Smooth muscle cell of the brain vasculature (primary cell): ENCODE measurements around the gene AKNAD1.
"Not testable (repeated sequence)": the region's sequence is repeated elsewhere in the genome, so short reads cannot be mapped to it uniquely, and the experiment has no call there.

ENCODE experiments used
- DNase-seq: peaks from one replicate; pipeline ENCODE4 v3.0.0-alpha.2; 2012; ENCODE audit warnings: low read depth, low spot score

The AKNAD1 gene

DNA sequence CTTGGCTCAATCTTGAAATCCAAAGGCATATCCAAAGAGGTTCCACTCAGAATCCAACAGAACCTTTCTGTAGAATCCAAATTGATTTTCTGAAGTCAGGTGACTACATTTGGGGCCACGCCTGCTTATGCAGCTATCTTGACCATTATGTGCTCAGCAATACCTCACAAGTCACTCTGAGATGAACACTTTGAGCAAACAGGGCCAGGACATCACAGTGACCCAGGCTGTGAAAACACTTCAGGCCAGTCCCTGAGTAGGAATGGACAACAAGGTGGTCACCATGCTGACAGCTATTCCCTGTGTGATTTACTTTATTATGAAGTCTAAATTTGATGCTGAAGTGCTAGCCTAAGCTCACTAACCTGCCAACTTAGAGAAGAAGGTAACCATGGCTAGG lies at the start of gene AKNAD1:
Gene AKNAD1, minus strand, starts transcription at position 101 of the 400 bp plus-strand sequence. CDS start 4,430 bp downstream, outside the sequence.
- DNase-seq: no peak

- no peak for DNase-seq
These were observed 44.2 kb upstream of the AKNAD1 start for GRCh38 chr1:108901106-108901505.

DNA sequence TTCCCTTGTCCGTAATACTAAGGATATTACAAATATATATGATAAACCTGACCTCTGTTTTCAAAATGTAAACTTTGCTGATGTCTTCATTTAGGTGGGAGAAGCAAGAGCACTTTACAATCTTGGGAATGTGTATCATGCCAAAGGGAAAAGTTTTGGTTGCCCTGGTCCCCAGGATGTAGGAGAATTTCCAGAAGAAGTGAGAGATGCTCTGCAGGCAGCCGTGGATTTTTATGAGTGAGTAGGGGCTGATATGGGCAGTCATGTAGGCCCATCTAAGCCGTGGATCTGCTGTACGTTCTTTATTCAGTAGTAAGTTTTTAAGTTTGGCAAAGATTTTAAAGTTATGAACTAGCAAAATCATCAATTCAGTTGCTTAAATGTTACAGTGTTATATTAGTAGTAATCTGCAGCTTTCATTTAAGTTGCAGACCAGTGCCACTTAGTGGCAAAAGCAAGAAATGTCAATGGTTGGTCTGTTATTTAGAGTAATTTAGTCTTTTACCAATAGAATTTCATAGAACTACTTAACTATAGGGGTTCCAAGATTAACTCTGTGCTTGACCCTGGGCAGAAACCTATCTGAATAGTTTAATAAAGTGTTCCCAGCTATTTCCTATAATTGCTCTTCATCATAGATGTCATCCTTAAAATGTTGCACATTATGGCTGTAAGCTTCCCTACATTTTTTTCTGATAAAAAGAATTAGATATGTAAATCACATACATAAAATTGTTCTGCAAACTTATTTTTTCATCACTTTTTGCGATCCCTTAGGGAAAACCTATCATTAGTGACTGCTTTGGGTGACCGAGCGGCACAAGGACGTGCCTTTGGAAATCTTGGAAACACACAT lies 41.2 kb upstream of the AKNAD1 start:
- peak; percentile 21 for DNase-seq

DNA sequence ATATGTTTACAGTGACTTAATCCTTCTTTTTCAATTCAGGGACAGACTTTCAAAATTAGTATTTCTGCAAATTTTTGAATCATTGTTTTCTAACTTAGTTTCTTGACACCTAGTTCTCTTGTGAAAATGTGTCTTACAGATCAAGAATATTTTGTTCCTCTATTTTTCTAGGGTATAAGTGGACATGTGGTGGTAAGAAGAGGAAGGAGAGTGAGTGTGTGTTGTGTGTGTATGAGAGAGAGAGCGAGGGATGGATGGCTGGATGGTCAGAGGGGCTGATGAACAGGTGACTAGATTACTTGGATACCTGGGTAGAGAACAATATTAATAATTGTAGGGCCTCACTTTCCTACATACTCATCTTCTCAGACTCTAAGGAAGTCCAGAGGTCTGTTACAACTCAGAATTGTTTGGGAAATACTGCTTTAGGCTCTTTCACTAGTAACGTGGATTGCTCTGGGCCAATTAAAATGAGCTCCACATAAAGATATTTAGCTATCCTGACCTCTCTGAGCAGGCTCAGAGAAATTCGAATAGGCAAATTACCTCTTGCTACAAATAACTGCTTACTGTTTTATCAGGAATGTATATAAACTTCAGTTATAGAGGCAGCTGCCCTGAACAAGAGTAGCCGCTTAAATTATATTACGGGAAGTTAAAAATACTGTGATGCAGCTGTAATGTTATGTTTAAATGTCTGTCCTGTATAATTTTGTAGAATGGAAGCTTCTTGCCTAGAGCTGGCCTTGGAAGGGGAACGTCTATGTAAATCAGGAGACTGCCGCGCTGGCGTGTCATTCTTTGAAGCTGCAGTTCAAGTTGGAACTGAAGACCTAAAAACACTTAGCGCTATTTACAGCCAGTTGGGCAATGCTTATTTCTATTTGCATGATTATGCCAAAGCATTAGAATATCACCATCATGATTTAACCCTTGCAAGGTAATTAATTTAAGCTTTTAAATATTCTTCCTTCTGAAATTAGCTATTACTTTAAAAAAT lies 39.6 kb upstream of the AKNAD1 start:
- no peak for DNase-seq

DNA sequence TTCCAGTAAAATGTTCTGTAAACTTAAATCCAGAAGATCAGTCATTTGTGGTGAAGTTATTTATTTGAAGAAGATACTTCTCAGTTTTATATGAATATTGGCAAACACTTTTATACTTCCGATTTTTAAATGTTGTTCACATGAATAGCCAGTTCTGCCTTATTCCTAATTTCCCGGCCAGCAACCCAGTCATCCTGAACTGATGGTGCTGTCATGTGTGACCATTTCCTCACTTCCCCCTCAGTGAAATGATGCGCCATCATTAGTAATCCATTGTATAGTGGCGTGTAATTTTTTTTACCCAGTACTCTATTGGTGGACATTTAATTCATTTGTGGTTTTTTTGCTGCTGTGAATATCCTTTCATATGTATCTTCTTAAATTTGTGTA lies 36.2 kb upstream of the AKNAD1 start:
- DNase-seq: no peak

- no peak for DNase-seq
These were observed 35.7 kb upstream of the AKNAD1 start for GRCh38 chr1:108892356-108893140.

DNA sequence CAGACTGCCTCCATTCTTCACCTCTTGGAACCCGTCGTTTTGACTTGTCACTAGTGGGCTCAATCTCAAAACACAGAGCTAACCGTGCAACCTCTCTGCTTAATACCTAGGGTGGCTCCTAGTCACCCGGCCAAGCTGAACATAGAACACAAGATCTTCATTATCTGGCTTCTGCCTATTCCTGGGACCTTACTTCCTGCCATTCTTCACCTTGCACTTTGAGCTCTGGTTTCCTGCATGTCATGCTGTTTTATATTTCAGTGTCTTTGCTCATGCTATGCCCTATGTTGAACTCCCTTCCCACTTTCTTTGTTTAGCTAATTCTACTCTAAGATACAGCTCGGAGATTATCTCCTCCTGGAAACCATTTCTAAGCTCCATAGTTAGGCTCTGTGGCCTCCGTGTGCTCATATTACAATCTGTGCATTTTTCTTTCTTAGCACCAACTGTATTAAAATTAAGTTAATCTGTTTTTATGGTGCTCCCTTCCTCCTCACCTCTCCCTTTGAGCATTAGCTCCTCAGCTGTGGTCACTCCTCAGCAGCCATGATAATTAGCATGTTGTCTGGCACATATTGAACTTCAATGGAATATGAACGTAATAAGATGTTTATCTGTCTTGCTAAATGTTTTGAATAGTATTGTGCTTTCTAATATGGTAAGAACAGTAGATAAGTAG lies 33.0 kb upstream of the AKNAD1 start:
- no peak for DNase-seq

DNA sequence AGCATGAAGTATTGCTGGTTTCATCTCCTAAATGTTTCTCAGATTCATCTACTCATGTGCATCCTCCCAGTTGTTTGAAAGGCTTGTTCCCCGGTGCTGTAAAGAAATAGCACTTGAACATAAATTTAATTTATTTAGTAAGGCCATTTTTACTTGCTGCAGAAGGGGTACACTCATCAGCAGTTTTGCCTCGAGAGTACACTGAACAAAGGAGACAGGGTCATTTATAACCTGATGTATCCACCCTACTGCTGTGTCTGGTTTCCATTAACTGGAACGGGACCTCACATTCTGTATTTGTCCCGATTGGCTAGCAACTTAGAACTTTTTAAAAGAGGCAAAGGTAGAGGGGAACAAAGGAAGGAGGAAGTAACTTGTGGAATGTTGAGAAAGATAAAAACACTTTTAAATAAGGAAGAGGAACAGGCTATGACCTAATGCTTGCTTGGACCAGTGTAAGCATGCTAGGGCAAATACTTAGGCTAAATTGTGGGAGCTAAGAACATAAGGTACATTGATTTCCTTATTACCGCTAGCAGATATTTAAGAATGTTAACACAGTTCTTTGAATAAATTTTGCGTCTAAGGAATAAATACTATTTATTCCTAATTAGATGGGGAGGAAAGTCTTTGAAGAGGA lies 32.2 kb upstream of the AKNAD1 start:
- not testable (repeated sequence) for DNase-seq

DNA sequence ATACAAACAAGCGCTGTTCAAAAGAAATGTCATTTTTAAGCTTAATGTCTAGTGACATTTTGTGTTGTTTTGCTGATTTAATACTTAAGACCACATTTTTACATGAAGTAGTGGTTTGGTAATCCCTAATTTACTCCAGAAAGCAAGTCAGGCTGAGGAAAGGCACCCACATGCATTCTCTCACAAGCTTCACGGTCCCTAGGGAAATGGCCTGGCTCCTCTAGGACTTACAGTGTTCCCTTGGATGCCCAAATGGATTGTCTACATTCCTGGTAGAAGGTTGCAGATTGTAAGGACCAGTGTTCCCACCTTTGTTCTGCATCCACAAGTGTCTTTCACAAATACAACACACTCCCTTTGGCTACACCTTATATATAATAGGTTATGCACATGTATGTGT lies 29.4 kb upstream of the AKNAD1 start:
- no peak for DNase-seq

GRCh38 chr1:108884968-108885367 lies 28.1 kb upstream of the AKNAD1 start:
- DNase-seq: no peak

- DNase-seq: no peak
These were observed 25.9 kb upstream of the AKNAD1 start for GRCh38 chr1:108882837-108883236.

DNA sequence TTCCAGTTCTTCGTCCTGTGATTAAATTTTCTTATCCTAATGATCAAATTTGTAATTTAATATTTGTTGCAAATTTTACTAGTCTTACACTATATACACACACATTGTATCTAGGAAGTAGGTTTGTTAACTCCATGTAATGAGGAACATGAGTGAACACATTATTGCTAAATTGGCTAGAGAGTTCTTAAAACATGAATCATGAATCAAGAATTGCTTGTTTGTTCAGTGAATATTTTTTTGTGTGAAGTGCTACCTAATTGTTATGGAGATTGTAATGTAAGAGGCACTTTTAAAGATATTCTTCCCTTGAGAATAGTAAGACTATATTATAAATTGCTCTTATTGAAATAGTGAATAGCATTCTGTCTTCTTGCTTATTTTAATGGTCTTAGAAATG lies 24.5 kb upstream of the AKNAD1 start:
- no peak for DNase-seq

DNA sequence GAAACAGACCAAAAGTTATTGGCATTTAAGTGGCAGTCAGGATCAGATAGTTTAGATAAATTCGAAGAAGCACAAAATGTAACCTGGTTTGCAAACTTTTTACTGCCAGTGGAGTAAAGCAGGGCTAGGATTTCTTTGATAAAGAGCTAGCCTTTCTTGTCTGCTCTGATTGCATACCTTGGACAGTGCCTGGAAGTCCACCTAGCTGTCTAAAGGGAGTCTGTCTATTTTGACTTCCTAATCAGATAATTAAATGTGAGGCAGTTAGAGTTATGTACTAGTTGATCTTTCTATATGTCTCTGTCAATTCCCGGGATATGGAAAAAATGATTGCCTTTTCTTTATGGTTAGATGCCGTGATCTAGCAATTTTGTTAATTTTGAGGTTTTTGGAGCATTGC lies 24.0 kb upstream of the AKNAD1 start:
- no peak for DNase-seq

- no peak for DNase-seq
These were observed 21.8 kb upstream of the AKNAD1 start for GRCh38 chr1:108878678-108879077.

GRCh38 chr1:108878160-108878469 lies 21.2 kb upstream of the AKNAD1 start:
- DNase-seq: no peak

DNA sequence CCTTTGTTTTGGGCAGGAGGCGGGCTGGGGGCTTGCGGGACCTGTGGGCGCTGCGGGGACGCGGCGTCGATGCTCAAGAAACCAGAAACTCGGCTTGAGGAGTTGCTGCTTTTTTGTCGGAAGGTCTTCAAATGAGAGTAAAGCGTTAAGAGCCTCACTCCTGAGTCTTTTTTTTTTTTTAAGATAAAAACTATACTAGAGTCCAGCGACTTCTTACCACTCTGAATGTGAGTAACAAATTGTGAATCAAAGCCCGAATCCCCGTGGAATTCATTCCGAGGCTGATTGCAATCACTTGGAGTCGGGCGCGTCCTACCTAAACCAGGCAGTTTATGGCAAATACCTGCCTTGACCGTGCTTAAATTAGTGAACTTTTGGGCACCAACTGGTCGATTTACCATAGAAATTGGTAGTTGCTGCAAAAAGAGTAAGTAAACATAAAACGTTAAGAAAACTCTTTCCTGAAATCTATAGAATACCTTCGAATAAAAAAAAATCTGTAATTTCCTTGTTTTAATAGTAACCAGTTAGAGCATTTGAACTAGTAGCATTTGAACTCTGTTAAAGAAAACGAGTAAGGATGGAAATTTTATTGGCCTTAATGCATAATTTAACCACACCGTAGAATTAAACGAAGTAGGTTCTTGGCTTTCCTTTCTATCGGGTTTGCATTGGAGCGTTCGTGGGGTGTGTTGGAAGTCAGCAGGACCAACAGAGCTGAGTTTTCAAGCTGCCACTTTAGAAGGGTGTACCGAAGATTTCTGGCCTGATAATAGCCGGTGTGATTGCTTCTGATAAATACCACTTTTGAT lies 20.7 kb upstream of the AKNAD1 start:
- no peak for DNase-seq

GRCh38 chr1:108871050-108871724 lies 14.3 kb upstream of the AKNAD1 start:
- DNase-seq: no peak

- no peak for DNase-seq
These were observed 8.5 kb upstream of the AKNAD1 start for GRCh38 chr1:108865316-108865910.

GRCh38 chr1:108863984-108864383 lies 7.1 kb upstream of the AKNAD1 start:
- no peak for DNase-seq
